GM18508 (cell line): ENCODE data around the gene CTSD.
"Not testable (repeated sequence)": the region's sequence is repeated elsewhere in the genome, so short reads cannot be mapped to it uniquely, and the experiment has no call there.

Experiments
- ATAC-seq: cut with Tn5 transposase; IDR thresholded peaks from one replicate; pipeline ENCODE4 v1.9.1; 2021; ENCODE audit warnings: moderate number of reproducible peaks; ENCODE audit not compliant: insufficient read depth, unreplicated experiment

The CTSD gene

DNA sequence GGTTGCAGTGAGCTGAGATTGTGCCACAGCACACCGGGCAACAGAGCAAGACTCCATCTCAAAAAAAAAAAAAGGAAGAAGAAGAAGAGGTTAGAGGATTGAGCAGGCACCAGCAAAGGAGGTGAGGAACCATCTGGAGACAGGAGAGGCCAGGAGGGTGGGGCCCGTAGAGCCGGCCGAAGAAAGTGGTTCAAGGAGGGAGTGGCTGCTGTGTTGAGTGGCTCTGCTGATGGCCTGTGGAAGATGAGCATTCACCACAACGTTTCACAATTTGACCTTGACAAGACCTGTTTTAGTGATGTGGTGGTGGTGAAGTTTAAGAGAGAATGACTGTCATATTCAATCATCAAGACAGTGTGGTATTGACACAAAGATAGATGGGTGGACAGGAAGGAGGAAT, 6.8 kb upstream of the CTSD start:
- ATAC-seq = no peak

GRCh38 chr11:1770061-1770460, 6.3 kb upstream of the CTSD start:
- ATAC-seq = no peak

GRCh38 chr11:1769304-1769936, 5.7 kb upstream of the CTSD start:
- not testable (repeated sequence) for ATAC-seq

DNA sequence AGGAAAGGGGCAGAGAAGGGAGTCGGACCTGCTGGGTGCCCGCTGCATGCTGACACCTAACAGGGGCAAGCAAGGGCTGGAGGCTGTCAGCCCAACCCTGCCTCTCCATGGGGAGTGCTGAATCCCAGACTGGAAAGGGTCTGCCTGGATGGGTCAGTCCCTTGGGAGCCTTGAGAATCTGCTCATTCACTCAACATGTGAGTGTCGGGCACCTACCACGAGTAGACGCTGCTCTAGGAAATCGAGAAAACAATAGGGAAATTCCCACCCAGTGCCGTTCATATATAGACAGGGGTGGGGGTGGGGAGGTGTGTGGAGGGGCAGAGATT, 4.4 kb upstream of the CTSD start:
- ATAC-seq = no peak

DNA sequence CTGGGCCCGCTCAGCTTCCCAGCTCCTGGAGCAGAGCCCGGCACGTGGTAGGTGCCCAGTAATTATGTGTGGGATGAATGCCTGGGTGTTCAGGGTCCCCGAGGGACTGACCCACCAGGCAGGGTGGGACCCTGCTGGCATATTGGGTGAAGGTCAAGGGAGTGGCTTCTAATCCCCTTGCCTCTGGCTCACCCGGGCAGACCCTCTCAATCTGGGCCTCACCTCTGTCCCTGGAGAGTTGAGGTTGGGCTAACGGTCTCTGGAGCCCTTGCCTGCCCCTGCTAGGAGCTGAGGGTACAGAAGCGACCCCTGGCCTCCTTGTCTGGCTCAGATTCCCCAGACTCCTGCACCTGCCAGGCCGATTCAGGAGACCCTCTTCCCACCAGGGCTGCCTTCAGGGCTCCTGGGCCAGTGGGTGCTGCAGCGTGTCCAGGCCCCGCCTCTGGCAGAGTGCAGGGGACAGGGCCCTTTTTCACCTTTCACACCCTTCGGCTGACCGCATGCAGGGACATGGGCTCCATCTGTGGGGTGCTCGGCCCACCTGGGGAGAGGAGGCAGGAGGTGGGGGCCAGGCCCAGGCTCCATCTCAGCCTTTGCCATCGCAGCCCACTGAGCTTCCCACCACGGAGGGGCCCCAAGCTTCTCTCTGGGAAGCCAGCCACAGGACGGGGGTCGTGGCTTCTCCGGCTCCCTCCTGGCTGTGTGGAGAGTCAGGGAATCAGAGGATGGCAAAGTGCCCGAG, 3.8 kb upstream of the CTSD start:
- ATAC-seq = no peak

- no peak for ATAC-seq
These were observed 3.1 kb upstream of the CTSD start for GRCh38 chr11:1766719-1767398.

- ATAC-seq = no peak
These were observed 2.4 kb upstream of the CTSD start for GRCh38 chr11:1765871-1766718.

GRCh38 chr11:1763336-1763795, 361 bp downstream of the CTSD start:
- no peak for ATAC-seq

- ATAC-seq = no peak
These were observed 1.0 kb downstream of the CTSD start for GRCh38 chr11:1762537-1763302.

GRCh38 chr11:1761857-1762536, 1.7 kb downstream of the CTSD start:
- no peak for ATAC-seq

DNA sequence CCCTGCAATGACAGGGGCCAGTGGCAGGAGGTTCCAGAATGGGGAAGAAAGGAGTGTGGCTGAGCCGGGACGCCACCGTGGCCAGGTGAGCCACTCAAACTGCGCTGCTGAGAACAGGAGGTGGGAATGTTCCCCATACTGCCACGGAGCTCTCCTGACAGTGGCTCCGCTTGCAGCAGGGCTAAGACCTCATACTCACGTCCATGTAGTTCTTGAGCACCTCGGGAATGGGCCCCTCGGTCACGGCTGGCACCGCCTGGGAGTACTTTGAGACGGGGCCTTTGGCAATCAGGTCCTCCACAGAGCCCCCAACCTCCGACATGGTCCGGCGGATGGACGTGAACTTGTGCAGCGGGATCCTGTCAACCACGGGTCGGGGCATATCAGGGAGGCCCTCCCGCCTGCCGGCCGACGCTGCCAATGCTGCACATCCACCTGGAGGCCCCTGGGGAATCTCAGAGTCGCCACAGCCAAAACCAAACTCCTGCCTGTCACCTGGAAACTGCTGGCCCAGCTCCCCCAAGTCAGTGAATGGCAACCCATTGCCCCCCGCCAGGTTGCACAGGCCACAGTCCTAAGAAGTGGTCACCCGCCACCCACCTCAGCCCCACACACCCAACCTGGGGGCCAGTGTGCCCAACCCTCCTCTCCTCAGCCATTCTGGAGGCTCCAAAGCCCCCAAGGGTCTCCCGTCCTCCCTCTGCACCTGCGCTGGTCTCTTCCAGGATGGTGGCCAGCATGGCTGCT, 2.4 kb downstream of the CTSD start:
- ATAC-seq = no peak

GRCh38 chr11:1760351-1761109, 3.2 kb downstream of the CTSD start:
- no peak for ATAC-seq

DNA sequence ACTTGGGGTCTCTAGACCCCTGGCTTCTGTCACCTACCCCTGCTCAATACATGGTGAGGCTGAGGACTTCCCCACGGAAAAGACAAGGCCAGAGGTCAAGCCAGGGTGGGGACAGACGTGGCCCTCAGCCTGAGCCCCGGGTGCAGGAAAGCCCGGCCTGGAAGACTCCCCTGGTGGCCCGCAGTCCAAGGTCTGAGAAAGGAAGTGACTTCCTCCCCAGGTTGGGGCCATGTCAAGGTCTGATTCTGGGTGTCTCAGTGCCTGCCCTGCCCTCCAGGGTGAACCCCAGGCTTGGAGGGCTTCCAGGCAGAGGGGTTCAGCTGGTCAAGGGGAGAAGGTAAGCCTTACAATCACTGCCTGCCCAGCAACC, 3.9 kb downstream of the CTSD start:
- no peak for ATAC-seq

DNA sequence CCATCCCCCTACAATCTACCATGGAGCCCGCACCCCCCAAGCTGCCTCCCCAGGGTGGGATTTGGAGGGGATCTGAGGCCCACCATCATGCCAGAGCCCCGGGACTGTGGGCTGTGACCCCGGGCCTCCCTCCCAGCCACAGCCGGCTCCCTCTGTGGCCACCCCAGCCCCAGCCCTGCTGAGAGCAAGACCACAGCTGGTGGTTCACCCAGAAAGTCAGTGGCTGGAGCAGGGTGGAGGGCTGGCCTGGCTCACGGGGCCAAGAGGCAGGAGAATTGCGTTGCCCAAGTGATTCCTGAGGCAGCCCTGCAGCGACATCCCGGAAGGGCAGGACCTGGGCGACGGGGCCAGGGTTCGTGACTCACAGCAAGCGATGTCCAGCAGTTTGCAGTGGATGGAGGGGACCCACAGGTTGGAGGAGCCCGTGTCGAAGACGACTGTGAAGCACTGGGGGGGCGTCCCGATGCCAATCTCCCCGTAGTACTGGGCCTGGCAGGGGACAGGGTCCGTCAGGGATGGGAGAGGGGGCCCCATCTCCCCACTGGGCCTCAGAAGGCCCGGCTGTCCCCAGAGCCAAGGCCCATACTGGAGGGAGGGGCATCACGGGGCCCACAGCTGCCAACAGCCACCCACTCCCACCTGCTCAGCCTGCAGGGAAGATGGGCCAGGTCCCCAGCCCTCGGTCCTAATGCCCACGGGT, 4.4 kb downstream of the CTSD start:
- no peak for ATAC-seq

- ATAC-seq = no peak
These were observed 5.0 kb downstream of the CTSD start for GRCh38 chr11:1758611-1759150.

DNA sequence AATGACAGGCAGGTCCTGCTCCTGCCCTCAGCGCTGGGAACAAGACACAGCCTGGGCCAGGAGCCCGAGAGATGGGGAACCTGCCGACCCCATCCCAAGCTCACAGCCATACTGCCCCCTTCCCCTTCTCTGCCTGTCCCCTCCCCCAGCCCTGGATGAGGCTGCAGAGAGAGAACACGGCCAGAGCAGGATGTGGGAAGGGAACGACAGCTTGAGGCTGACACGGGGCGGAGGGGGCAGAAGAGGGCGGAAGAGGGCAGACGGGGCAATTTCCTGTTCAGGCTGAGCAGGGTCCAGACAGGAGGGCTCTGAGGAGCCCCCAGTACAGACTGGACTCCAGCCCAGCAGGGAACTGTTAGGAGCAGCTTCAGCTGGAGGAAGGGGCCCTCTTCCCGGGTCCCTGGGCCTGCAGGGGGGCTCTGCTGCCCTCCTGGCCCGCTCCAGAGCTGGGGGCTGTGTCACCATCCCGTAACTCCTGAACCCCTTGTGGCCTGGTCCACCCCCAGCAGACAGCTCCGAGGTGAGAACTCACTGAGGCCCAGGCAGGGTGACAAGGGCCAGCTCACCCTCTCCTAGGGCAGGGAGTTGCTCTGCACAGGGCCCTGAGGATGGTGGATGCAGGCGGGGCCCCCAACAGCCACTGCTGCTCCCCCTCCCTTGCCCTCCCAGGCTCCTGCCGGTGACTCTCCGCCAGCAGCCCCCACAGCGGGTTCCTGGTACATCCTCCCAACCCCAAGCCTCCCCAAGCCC, 5.7 kb downstream of the CTSD start:
- no peak for ATAC-seq
